Lung (tissue), 12 donors: Measurements from ENCODE around the gene MAPKAP1. TPM values are rescaled to one million over a fixed set of nuclear protein-coding genes. Genes with fewer than 3 reads are reported as not detected.

Experiments used
- ATAC-seq: fragments of 200-7000 bp; cut with Tn5 transposase; one replicate; pipeline ENCODE4 v1.9.1; 2020; ENCODE audit warnings: moderate number of reproducible peaks; ENCODE audit not compliant: insufficient read depth, low FRiP score
- DNase-seq, 3 donors: peaks; one replicate each; pipeline ENCODE4 v3.0.0-alpha.2; 2013 to 2017
- H3K27ac ChIP-seq, 2 donors: one replicate each; pipeline ENCODE4 v1.5.1; 2013; ENCODE audit warnings: mild to moderate bottlenecking in 2 of 2, moderate library complexity in 2 of 2, control low read depth in 1 of 2, inconsistent platforms in 1 of 2, low read depth in 1 of 2, low read length in 1 of 2
- H3K27me3 ChIP-seq, 3 donors: one replicate each; pipeline ENCODE4 v1.5.1; 2013; ENCODE audit warnings: low read length in 2 of 3; ENCODE audit not compliant: control insufficient read depth in 3 of 3, insufficient read depth in 3 of 3
- H3K36me3 ChIP-seq, 4 donors: one replicate each; pipeline ENCODE4 v1.5.1; 2013; ENCODE audit warnings: low read length in 4 of 4, mild to moderate bottlenecking in 1 of 4, moderate library complexity in 1 of 4; ENCODE audit not compliant: control insufficient read depth in 4 of 4, insufficient read depth in 4 of 4
- H3K4me1 ChIP-seq, 5 donors: one replicate each; pipeline ENCODE4 v1.5.1; 2013; ENCODE audit warnings: low read length in 5 of 5, mild to moderate bottlenecking in 2 of 5, moderate library complexity in 1 of 5; ENCODE audit not compliant: control insufficient read depth in 5 of 5, insufficient read depth in 5 of 5
- H3K4me3 ChIP-seq: one replicate; pipeline ENCODE4 v1.5.1; 2013; ENCODE audit warnings: mild to moderate bottlenecking, control low read depth, moderate library complexity
- H3K9ac ChIP-seq, 2 donors: one replicate each; pipeline ENCODE4 v1.5.1; 2013; ENCODE audit warnings: low read length in 2 of 2, control low read depth in 1 of 2; ENCODE audit not compliant: insufficient read depth in 1 of 2
- H3K9me3 ChIP-seq, 4 donors: one replicate each; pipeline ENCODE4 v1.5.1; 2013; ENCODE audit warnings: low read length in 3 of 4, mild to moderate bottlenecking in 1 of 4, moderate library complexity in 1 of 4; ENCODE audit not compliant: control insufficient read depth in 4 of 4, insufficient read depth in 3 of 4
- CTCF ChIP-seq: IDR thresholded peaks from 2 replicates; pipeline ENCODE4 v1.5.1; 2012; ENCODE audit warnings: mild to moderate bottlenecking; ENCODE audit errors: control extremely low read depth, extremely low read depth
- WGBS, 2 donors: extraction: QIAGEN DNeasy Blood & Tissue Kit; methylation state at CpG; one replicate each; pipeline ENCODE4 v1.1.7; 2013; 5-methylcytosine and 5-hydroxymethylcytosine counted together
- polyA plus RNA-seq, 2 donors: library from polyadenylated mRNA; stranded (reverse); fragments of 200-250 nt; gene quantifications; one replicate each; pipeline ENCODE4 v1.2.1, GENCODE V29; 2013
- total RNA-seq, 2 donors: library from RNA; depleted of rRNA in 1 of 2; stranded (reverse); fragments of >200 nt in 1 of 2; gene quantifications; one replicate each; pipeline ENCODE4 v1.2.1, GENCODE V29; 2014 to 2021
- donor health status: control.
- donor health status: control.
- donor health status: Bipolar disorder and iron deficiency.
- donor health status: healthy.
- donor health status: DM: yes; HTN: yes; CAD: no.

The MAPKAP1 gene
- total and polyA plus RNA-seq, 4 donors, result 53.0 to 83.3 (median 66.7) TPM

DNA sequence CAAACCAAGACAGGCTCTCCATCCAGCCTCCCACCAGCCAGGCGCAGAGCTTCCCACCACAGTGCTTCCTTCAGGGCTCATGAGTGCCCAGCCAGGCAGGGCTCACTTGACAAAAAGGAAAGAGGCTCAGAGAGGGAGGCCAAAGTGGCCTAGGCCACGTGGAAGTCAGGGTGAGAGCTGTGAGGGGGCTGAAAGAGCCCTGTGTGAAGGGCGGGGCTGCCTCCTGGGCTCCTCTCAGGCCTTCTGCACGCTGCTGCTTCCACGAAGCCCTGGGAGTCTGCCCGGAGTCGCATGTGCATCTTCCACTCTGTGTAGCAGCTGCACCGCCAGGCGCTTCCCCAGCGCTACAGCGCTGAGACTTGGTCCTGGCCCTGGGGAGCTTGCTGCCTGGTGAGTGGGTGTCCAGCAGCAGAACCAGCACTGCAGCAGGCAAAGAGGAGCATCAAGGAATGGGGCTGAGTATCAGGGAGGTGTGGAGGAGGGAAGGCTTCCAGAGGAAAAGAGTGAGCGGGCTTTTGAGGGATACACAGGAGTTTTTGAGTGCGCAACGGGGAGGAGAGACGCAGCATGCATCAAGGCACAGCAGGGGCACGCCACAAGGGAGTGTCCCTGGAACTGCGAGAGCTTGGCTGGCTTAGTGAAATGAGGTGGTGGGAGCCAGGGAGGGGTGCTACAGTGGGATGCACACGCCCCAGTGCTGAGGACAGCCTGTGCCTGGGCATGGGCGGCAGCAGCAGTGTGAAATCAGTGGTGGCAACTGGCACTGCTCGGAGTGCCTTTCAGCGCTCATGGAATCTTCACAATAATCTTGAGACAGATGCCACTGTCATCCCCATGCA is 267.4 kb downstream of the MAPKAP1 start:
- no peak for DNase-seq
- Histone ChIP-seq H3K4me3 (no peak overlapping the region), H3K9ac (no peak overlapping the region), H3K36me3 (peaks cover 0 to 33% (median 5%) of the 10 kb centered on the region in 4 donors), H3K9me3 (no peaks in the 10 kb centered on the region), H3K4me1 (no peaks in the 10 kb centered on the region), H3K27ac (no peak overlapping the region), H3K27me3 (no peaks in the 10 kb centered on the region)
- no peak for TF ChIP-seq CTCF
- ATAC-seq, result no peak
- WGBS, 2 donors, result 94 to 98% methylated on average over 21 of the region's 21 CpGs

GRCh38 chr9:125438506-125439433 is 268.2 kb downstream of the MAPKAP1 start:
- Histone ChIP-seq H3K9me3 (no peaks in the 10 kb centered on the region), H3K9ac (no peak overlapping the region), H3K27ac (no peak overlapping the region), H3K4me1 (no peaks in the 10 kb centered on the region), H3K27me3 (no peaks in the 10 kb centered on the region), H3K36me3 (peaks cover 0 to 29% (median 5%) of the 10 kb centered on the region in 4 donors), H3K4me3 (no peak overlapping the region)
- TF ChIP-seq CTCF, result no peak
- no peak for DNase-seq
- no peak for ATAC-seq
- WGBS, 2 donors, result 95 to 96% methylated on average over 32 of the region's 32 CpGs

DNA sequence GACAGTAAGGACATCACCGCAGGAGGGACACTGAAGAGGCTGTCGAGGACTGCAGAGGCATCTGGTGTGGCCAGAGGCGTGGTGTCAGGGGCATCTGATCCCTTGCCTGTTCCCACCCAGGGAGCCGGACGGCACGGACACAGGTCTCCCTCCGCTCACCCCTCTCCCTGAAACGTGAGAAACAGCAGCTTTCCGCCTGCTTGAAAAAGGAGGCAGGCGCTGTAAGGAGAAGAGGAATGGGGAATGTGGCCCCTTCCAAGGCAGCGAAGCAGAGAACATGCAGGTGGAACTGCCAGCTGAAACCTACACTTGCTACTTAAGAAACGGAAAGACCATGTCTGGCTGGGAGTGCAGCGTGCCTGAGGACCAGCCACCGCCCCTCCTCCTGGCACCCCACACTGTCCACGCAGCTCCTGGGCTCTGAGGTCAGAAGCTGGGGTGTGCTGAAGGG is 269.2 kb downstream of the MAPKAP1 start:
- H3K27ac ChIP-seq, result no peak overlapping the region
- no peaks in the 10 kb centered on the region for H3K4me1 ChIP-seq
- DNase-seq, result peak in 1 of 3 donors; percentile 55

More for the DNA sequence above, 269.2 kb downstream of the MAPKAP1 start:
- TF ChIP-seq CTCF, result no peak
- ATAC-seq, result no peak
- H3K9ac ChIP-seq, result no peak overlapping the region
- peaks cover 0 to 25% (median 5%) of the 10 kb centered on the region in 4 donors for H3K36me3 ChIP-seq
- 84 to 88% methylated on average over 15 of the region's 15 CpGs for WGBS, 2 donors
- no peaks in the 10 kb centered on the region for H3K27me3 ChIP-seq
- H3K4me3 ChIP-seq, result no peak overlapping the region
- no peaks in the 10 kb centered on the region for H3K9me3 ChIP-seq
